Uterus (tissue), 2 donors: ENCODE results near the gene ALX1.

Source experiments
- CTCF ChIP-seq, 4 experiments: fragments of 200-600 bp in 2 of 4; fragments of 450-650 bp in 2 of 4; sonication (generic) in 2 of 4; IDR thresholded peaks; one replicate each; pipeline ENCODE4 v1.5.1; 2016 to 2019; ENCODE audit warnings: antibody characterized with exemption in 4 of 4, mild to moderate bottlenecking in 2 of 4, moderate library complexity in 1 of 4
- POLR2A ChIP-seq, 2 donors: fragments of 450-650 bp; IDR thresholded peaks; one replicate each; pipeline ENCODE4 v1.6.1; 2016; ENCODE audit warnings: antibody characterized with exemption in 2 of 2, mild to moderate bottlenecking in 1 of 2, moderate library complexity in 1 of 2

GRCh38 chr12:85310025-85310424, 30.0 kb downstream of the ALX1 start:
- no peak for TF ChIP-seq POLR2A (IDR thresholded peaks at IDR 0.05)
- TF ChIP-seq CTCF (IDR thresholded peaks at IDR 0.05), result no peak
